SU-DHL-6 (cell line): Measurements from ENCODE around the gene CNTNAP5.

Source experiments
- H2AFZ ChIP-seq: fragments of 200-600 bp; sonication (generic); 2 replicates; pipeline ENCODE4 v1.6.1; 2014; ENCODE audit warnings: low read depth, mild to moderate bottlenecking, moderate library complexity, mixed read lengths, antibody characterized with exemption, low read length; ENCODE audit not compliant: severe bottlenecking
- H3F3A ChIP-seq: fragments of 200-600 bp; shearing (Covaris generic); 2 replicates; pipeline ENCODE4 v1.6.0; 2016; ENCODE audit warnings: antibody characterized with exemption, mild to moderate bottlenecking; ENCODE audit not compliant: insufficient read depth
- H3K27ac ChIP-seq: fragments of 200-600 bp; sonication (generic); 2 replicates; pipeline ENCODE4 v1.5.1; 2016; ENCODE audit warnings: low read depth, mild to moderate bottlenecking, low read length, moderate library complexity, mixed read lengths
- H3K27me3 ChIP-seq: fragments of 200-600 bp; sonication (generic), shearing (Covaris generic); 2 replicates; pipeline ENCODE4 v1.6.0; 2014; ENCODE audit warnings: mild to moderate bottlenecking, low read length
- H3K36me3 ChIP-seq: fragments of 200-600 bp; sonication (generic); 2 replicates; pipeline ENCODE4 v1.6.1; 2014; ENCODE audit warnings: mild to moderate bottlenecking, low read length, mixed read lengths
- H3K4me2 ChIP-seq: fragments of 300-600, 200-600 bp; shearing (Covaris generic), sonication (generic); 2 replicates; pipeline ENCODE4 v1.6.0; 2014; ENCODE audit warnings: low read length, low read depth, mild to moderate bottlenecking; ENCODE audit not compliant: poor library complexity, severe bottlenecking
- H3K4me3 ChIP-seq: fragments of 200-600 bp; sonication (generic); 2 replicates; pipeline ENCODE4 v1.5.1; 2014; ENCODE audit warnings: antibody characterized with exemption, low read length, mild to moderate bottlenecking, mixed read lengths; ENCODE audit not compliant: insufficient read depth, poor library complexity, severe bottlenecking
- H3K79me2 ChIP-seq: fragments of 200-600 bp; sonication (generic); 2 replicates; pipeline ENCODE4 v1.6.1; 2014; ENCODE audit warnings: mild to moderate bottlenecking, low read length, moderate library complexity; ENCODE audit not compliant: insufficient read depth
- H3K9ac ChIP-seq: fragments of 200-600 bp; sonication (generic); 2 replicates; pipeline ENCODE4 v1.7.0; 2014; ENCODE audit warnings: mild to moderate bottlenecking, low read length
- H3K9me2 ChIP-seq: fragments of 200-600 bp; sonication (generic); replicated peaks from 2 replicates; pipeline ENCODE4 v1.6.1; 2014; ENCODE audit warnings: low read length; ENCODE audit not compliant: insufficient read depth
- H3K9me3 ChIP-seq: fragments of 200-600 bp; sonication (generic); 2 replicates; pipeline ENCODE4 v1.6.1; 2014; ENCODE audit warnings: low read length, mixed read lengths; ENCODE audit not compliant: insufficient read depth
- H4K20me1 ChIP-seq: fragments of 200-600 bp; sonication (generic); 2 replicates; pipeline ENCODE4 v1.6.1; 2014; ENCODE audit warnings: low read depth, mild to moderate bottlenecking, antibody characterized with exemption, low read length, moderate library complexity, mixed read lengths
- CTCF ChIP-seq: fragments of 200-600 bp; sonication (generic); IDR thresholded peaks from one replicate; pipeline ENCODE4 v1.5.1; 2017; ENCODE audit warnings: antibody characterized with exemption, mild to moderate bottlenecking, low read length, moderate library complexity; ENCODE audit not compliant: insufficient read depth, poor library complexity, severe bottlenecking
- EZH2phosphoT487 ChIP-seq: fragments of 200-600 bp; sonication (generic), shearing (Covaris generic); conservative IDR thresholded peaks from 2 replicates; pipeline ENCODE4 v1.6.1; 2018; ENCODE audit warnings: mild to moderate bottlenecking, antibody characterized with exemption, low read length, moderate library complexity, mixed read lengths

Gene CNTNAP5

GRCh38 chr2:124526221-124526620 is 501.1 kb downstream of the CNTNAP5 start:
- Histone ChIP-seq H3K36me3 (no peaks in the 10 kb centered on the region), H4K20me1 (no peaks in the 10 kb centered on the region), H3K4me3 (no peak overlapping the region), H3K9me3 (no peaks in the 10 kb centered on the region), H3K9ac (no peak overlapping the region), H3K9me2 (no peaks in the 10 kb centered on the region), H2AFZ (no peak overlapping the region), H3K27ac (no peak overlapping the region), H3K4me2 (no peak overlapping the region), H3K79me2 (no peaks in the 10 kb centered on the region), H3F3A (no peaks in the 10 kb centered on the region), H3K27me3 (no peaks in the 10 kb centered on the region)
- TF ChIP-seq EZH2phosphoT487 (no peak), CTCF (no peak)

GRCh38 chr2:124530203-124530602 is 505.1 kb downstream of the CNTNAP5 start:
- Histone ChIP-seq H4K20me1 (no peaks in the 10 kb centered on the region), H2AFZ (no peak overlapping the region), H3K27me3 (no peaks in the 10 kb centered on the region), H3K9me3 (no peaks in the 10 kb centered on the region), H3K79me2 (no peaks in the 10 kb centered on the region), H3K9ac (no peak overlapping the region), H3K4me2 (no peak overlapping the region), H3K4me3 (no peak overlapping the region), H3K27ac (no peak overlapping the region), H3K9me2 (no peaks in the 10 kb centered on the region), H3K36me3 (no peaks in the 10 kb centered on the region), H3F3A (no peaks in the 10 kb centered on the region)
- no peak for TF ChIP-seq EZH2phosphoT487
- TF ChIP-seq CTCF: no peak

- Histone ChIP-seq H2AFZ (no peak overlapping the region), H3K9me3 (no peaks in the 10 kb centered on the region), H3K9ac (no peak overlapping the region), H3F3A (no peaks in the 10 kb centered on the region), H4K20me1 (no peaks in the 10 kb centered on the region), H3K4me3 (no peak overlapping the region), H3K27ac (no peak overlapping the region), H3K27me3 (no peaks in the 10 kb centered on the region), H3K79me2 (no peaks in the 10 kb centered on the region), H3K36me3 (no peaks in the 10 kb centered on the region), H3K9me2 (no peaks in the 10 kb centered on the region), H3K4me2 (no peak overlapping the region)
- no peak for TF ChIP-seq EZH2phosphoT487
- no peak for TF ChIP-seq CTCF
Measured at GRCh38 chr2:124533226-124533954, 508.3 kb downstream of the CNTNAP5 start.
